GM12874 (cell line): ENCODE data around the gene TM9SF4.

ENCODE experiments used
- CTCF ChIP-seq: IDR thresholded peaks from 2 replicates; pipeline ENCODE4 v1.5.1; 2011; ENCODE audit warnings: low read depth, mild to moderate bottlenecking, control low read depth, low read length, moderate library complexity; ENCODE audit not compliant: insufficient read depth

TM9SF4 gene

GRCh38 chr20:32215729-32216128 lies 106.2 kb downstream of the TM9SF4 start:
- no peak for TF ChIP-seq CTCF

GRCh38 chr20:32216179-32217142 lies 106.9 kb downstream of the TM9SF4 start:
- TF ChIP-seq CTCF: no peak
